GM11168 (cell line): ENCODE measurements around the gene IFITM1.
"Not testable (repeated sequence)": the region's sequence is repeated elsewhere in the genome, so short reads cannot be mapped to it uniquely, and the experiment has no call there.

Source experiments
- in situ Hi-C: fragments of 300-500 bp; cut with MboI; formaldehyde crosslinking; loops from one replicate; pipeline ENCODE4 v1.12.0; 2022; ENCODE audit warnings: low sequenced_read_pairs; ENCODE audit not compliant: unreplicated experiment

IFITM1 gene

DNA sequence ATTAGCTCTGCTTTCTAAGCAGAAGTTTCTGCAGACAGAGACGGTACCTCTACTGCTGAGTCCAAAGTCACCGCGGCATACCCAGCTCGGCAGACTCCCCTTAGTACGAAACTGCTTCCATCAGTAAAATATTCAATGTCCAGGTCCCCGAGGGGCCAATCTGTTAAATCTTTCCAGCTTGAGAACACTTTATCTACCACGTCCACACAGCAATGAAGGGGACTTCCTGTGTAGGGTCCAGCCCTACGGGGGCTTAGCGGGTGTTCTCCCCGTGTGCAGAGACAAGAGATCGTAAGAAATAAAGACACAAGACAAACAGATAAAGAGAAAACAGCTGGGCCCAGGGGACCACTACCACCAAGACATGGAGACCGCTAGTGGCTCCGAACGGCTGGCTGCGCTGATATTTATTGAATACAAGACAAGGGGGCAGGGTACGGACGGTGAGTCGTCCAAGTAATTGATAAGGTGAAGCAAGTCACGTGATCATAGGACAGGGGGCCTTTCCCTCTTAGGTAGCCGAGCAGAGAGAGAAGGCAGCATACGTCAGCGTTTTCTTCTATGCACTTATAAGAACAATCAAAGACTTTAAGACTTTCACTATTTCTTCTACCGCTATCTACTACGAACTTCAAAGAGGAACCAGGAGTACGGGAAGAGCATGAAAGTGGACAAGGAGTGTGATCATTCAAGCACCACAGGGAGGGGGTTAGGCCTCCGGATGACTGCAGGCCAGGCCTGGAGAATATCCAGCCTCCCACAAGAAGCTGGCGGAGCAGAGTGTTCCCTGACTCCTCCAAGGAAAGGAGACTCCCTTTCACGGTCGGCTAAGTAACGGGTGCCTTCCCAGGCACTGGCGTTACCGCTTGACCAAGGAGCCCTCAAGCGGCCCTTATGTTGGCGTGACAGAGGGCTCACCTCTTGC, 11.0 kb downstream of the IFITM1 start:
- in situ Hi-C loops: not testable (repeated sequence)

- in situ Hi-C loops: no loop called here
Observed at GRCh38 chr11:325796-326591, 12.2 kb downstream of the IFITM1 start.

DNA sequence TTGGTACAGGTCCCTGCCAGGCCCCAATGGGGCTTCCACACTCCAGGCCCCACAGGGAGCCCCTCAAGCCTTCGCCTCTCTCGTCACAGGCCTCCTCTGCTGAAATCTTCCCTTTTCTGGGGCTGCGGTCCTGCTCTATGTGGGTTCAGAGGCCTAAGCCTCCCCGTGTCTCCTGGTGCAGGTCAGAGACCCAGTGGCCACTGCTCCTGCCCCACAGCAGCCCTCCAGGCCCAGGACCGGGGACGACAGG, 12.7 kb downstream of the IFITM1 start:
- in situ Hi-C loops: no loop called here

DNA sequence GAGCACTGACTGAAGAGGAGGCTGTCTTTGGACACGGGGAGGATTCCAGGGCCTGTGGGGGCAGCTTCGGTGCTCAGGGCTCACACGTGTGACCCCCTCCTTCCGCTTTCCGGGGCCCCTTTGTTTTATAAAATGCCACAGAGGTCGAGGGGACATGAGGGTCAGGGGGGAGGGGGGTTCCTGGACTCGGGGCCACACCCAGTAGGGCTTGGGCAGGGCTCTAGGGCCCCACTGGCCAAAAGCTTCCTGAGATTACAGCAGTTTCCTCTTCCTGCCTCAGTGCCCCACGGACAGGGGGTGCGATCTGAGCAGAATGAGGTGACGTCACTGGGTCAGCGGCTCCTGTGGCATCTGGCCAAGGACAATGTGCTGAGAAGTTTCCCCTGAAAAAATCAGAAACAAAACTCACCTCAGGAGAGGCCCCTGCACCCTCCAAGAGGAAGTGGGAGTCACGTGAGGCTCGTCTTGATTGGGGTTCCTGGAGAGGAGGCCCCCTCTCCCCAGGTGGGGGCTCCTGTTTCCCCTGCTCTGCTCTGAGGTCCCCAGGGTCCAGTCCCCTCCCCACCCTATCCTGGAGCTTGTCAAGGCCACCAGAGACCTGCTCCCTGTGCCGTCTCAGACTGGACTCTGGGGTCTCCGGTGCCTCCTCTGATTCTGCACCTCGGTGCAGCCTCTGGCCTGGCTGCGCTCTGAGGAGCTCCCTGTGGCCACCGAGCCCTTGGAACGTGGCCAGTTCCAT, 13.2 kb downstream of the IFITM1 start:
- in situ Hi-C loops: no loop called here

GRCh38 chr11:327581-327923, 13.7 kb downstream of the IFITM1 start:
- in situ Hi-C loops: no loop called here

GRCh38 chr11:328012-328411, 14.2 kb downstream of the IFITM1 start:
- in situ Hi-C loops: no loop called here

DNA sequence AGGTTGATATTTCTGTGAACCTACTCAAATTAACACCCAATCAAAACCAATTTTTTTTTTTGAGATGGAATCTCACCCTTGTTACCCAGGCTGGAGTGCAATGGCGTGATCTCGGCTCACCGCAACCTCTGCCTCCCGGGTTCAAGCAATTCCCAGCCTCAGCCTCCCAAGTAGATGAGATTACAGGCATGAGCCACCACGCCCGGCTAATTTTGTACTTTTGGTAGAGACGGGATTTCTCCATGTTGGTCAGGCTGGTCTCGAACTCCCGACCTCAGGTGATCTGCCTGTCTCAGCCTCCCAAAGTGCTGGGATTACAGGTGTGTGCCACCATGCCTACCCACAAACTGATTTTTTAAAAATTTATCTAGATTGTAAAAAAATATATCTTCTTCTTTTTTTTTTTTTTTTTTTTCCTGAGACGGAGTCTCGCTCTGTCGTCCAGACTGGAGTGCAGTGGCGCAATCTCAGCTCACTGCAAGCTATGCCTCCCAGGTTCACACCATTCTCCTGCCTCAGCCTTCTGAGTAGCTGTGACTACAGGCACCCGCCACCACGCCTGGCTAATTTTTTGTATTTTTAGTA, 14.8 kb downstream of the IFITM1 start:
- in situ Hi-C loops: not testable (repeated sequence)

- in situ Hi-C loops: no loop called here
Observed at GRCh38 chr11:329886-330253, 16.0 kb downstream of the IFITM1 start.

GRCh38 chr11:330307-330693, 16.5 kb downstream of the IFITM1 start:
- in situ Hi-C loops: no loop called here

- in situ Hi-C loops: no loop called here
Observed at GRCh38 chr11:330694-331357, 17.0 kb downstream of the IFITM1 start.

- in situ Hi-C loops: no loop called here
Observed at GRCh38 chr11:331358-332060, 17.7 kb downstream of the IFITM1 start.

GRCh38 chr11:332651-333480, 19.0 kb downstream of the IFITM1 start:
- in situ Hi-C loops: no loop called here

- in situ Hi-C loops: not testable (repeated sequence)
Observed at GRCh38 chr11:333616-334263, 19.9 kb downstream of the IFITM1 start.

GRCh38 chr11:334264-334994, 20.6 kb downstream of the IFITM1 start:
- in situ Hi-C loops: no loop called here

DNA sequence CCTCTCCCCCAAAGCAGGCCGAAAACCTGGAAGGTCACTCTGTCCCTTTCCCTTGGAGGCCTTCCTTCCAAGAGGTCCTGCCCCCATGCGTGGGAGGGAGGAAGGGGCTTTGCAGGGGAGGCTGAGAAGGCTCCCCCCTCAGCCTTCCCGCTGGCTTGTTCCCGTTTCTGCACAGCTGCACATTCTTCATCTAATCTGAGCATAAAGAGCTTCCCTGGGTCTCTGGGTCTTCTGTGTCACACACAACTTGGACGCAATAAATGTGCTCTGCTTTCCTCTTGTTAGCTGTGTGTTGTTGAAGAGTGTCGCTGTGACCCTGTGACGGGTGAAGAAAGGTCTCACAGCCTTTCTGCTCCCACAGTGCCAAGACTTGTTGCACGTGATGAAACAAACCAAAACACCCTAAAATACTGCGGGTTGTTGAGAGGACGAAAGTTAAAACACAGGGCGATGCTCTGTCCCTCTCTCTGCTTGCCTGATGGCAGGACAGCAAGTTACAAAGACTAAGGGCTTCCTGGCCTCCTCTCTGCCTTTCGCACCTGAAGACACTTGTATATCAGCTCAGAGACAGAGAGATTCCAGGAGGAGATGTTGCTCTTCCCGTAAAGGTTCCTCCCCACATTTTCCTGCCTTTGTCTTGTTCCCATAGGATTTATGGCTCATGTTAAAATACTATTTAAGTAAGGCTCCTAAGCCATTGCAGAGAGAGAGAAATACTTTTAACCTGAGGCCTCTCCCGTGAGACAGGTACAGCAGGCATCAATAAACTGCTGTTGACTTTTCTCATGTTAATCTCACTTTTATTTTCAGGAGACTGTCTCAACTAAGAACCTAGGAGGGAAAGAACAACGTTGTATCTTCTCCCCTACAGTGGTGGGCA, 22.2 kb downstream of the IFITM1 start:
- in situ Hi-C loops: no loop called here

- in situ Hi-C loops: no loop called here
Observed at GRCh38 chr11:336659-337198, 22.9 kb downstream of the IFITM1 start.
